GM18526 (cell line): ENCODE data around the gene DOK4.

Experiments
- POLR2A ChIP-seq: IDR thresholded peaks from 3 replicates; pipeline ENCODE4 v1.6.1; 2011; ENCODE audit not compliant: insufficient read length; ENCODE audit errors: extremely low read depth

Gene DOK4

DNA sequence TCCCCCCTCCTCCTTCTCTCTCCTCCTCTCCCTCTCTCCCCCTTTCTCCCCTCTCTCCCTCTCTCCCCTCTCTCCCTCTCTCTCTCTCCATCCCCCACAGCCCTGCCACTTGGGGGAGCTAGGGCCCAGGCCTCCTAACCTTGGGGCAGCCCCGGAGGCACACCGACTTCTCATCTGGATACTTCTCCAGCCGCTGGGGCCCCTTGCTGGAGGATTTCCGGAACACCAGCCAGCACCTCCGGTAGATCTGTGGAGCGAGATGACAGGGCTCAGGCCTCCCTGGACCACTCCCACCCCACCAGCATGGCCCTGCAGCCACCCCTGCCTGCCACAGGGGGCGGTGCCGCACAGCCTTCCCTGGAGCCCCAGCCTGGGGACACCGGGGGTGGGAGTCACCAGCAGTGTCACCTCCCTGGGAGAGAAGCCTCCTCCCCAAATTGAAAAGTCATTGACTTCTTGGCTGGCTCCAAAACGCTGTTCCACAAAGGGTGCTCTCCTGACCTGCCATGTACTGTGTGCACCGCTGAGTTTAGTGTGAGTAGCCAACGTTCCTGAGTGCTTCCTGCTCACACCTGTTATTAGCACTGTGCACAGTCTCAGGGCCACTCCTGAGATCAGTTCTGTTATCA lies 10.5 kb downstream of the DOK4 start:
- no peak for TF ChIP-seq POLR2A

- TF ChIP-seq POLR2A = no peak
Observed at GRCh38 chr16:57474671-57475661, 11.3 kb downstream of the DOK4 start.

GRCh38 chr16:57473906-57474305 lies 12.4 kb downstream of the DOK4 start:
- TF ChIP-seq POLR2A = no peak

GRCh38 chr16:57473176-57473840 lies 13.0 kb downstream of the DOK4 start:
- no peak for TF ChIP-seq POLR2A

DNA sequence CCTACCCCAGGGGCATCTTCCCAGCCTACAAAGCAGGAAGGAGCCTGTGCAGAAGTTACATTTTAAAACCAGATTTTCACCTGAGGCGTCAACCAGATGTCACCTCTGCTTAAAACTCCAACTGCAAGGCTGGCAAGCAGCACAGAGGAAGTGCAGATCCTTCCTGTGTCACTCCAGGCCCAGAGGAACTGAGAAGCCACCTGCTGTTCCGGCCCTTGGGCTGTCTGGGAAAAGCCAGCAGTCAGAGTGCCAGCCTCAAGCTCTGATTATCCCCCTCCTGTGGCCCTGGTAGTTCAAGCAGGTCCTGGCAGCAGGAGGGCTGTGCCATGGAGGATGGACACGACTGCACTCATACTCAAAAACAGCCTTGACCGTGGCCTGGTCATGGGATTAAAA lies 13.6 kb downstream of the DOK4 start:
- no peak for TF ChIP-seq POLR2A

DNA sequence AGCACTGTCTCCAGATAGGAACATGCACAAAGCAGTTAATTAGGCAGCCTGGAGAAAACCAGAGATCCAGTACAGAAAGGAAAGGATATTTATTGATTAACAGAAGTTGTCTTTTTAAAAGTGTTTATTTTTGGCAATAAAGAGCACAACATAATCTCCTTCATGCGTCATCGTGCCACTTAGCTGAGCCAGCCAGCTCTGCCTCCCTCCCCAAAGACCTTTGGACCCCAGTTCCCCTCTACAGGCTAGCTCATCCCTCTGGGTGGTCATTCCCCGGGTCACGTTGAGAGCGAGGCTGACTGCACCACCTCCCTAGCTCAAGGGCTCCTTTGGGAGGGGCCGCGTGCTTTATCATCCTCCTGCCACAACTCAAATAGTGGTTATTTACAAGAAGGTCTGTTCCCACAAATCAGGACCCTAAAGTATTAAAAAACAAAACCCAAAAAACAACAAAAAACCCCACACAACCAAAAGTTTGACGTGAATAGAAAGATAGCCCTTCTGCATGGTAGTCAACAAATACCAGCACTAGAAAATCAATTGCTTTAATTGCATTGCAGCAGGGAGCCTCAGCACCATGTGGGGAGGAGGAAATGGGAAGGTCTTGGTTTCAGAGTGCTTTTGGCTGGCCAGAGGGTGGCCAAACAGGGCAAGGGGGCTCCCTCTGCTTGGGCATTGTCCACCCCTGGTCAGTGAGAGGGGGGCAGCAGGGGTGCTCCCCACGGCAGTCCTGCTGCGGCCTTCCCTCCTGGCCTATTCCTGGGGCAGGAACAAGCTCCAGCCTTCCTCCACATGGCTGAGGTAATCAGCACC lies 14.2 kb downstream of the DOK4 start:
- TF ChIP-seq POLR2A = no peak

GRCh38 chr16:57471209-57471608 lies 15.1 kb downstream of the DOK4 start:
- no peak for TF ChIP-seq POLR2A

- no peak for TF ChIP-seq POLR2A
Observed at GRCh38 chr16:57470711-57471110, 15.6 kb downstream of the DOK4 start.

DNA sequence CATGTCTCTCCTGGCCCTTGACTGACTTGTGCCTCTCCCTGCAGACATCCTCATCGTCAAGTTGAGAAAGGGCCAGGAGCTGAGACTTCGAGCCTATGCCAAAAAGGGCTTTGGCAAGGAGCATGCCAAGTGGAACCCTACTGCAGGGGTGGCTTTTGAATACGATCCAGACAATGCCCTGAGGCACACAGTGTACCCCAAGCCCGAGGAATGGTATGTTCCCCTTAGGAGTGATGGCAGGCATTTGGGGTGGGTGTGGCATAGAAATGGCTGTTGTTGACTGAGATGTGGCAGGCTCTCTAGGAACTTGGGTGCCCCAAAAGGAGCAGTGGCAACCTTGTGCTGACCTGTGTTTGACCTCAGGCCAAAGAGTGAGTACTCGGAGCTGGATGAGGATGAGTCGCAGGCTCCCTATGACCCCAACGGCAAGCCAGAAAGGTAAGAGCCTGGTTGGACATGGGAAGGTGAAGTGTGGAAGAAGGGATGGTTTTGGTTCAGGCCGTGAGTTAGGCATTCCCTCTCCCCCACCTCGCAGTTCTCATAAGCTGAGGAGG lies 16.3 kb downstream of the DOK4 start:
- no peak for TF ChIP-seq POLR2A

DNA sequence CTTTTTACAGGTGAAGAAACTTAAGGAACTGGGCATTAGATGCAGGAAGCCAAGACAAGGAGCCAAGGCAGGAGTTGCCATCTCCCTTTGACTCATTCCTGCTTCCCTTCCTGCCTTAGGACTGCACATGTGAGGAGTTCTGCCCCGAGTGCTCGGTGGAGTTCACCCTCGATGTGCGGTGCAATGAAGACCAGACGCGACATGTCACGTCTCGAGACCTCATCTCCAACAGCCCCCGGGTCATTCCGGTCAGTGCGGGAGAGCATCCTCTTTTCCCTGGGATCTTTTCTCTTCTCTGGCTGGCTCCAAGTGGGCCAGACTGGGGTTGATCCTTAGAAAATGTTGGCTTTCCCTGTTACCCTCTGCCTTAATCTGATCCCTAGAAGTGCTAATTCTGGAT lies 17.2 kb downstream of the DOK4 start:
- TF ChIP-seq POLR2A = no peak

DNA sequence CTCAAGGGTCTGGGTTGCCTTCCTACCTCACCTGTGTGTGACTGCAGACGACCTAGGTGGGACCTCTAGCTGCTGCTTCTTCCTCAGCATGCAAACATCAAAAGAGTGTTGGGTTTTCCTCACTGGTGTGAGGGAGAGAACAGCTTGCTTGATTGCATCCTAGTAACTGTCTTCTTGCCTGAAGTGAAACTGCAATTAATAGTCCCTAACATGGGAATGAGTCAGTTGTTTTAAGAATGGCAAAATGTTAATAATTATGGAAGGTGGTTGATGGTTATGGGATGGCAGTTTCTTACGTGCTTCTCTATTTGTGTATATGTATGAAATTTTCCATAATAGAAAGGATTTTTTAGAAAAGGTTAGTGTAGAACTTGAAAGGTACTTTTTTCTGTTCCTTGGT lies 17.9 kb downstream of the DOK4 start:
- no peak for TF ChIP-seq POLR2A

DNA sequence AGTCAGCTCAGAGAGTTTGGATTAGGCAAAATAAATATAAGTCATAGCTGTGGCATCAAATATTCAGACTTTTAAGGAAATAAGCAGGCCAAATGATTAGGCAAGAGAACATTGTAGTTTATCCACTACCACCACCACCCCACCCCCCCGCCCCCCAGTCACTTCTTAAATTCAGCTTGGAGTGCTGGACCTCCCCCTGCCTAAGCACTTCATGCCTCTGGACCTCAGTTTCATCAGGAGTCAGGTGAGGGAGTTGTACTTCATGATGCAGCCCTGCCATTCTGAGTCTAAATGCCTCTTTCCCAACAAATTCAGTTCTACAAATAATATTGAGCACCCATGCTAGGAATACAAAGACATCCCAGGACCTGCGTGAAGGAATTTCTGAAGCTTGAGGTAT lies 21.8 kb downstream of the DOK4 start:
- no peak for TF ChIP-seq POLR2A

DNA sequence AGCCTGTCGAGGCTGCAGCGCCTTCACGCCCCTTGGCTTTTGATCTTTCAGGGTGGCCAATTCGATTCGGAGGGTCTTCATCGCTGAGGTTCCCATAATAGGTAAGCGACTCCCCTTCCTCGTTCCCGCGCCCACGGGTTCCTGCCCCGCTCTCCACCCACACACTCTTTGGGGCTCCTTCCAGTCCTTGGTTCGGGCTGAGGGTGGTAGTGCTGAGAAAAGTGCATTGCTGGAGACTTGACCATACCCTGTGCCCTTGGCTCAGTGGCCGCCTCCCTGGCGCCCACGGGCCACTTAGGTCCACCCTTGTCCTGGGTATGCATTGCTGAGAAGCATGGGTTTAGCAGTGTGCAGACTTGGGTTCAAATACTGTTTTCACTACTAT lies 23.3 kb downstream of the DOK4 start:
- no peak for TF ChIP-seq POLR2A

DNA sequence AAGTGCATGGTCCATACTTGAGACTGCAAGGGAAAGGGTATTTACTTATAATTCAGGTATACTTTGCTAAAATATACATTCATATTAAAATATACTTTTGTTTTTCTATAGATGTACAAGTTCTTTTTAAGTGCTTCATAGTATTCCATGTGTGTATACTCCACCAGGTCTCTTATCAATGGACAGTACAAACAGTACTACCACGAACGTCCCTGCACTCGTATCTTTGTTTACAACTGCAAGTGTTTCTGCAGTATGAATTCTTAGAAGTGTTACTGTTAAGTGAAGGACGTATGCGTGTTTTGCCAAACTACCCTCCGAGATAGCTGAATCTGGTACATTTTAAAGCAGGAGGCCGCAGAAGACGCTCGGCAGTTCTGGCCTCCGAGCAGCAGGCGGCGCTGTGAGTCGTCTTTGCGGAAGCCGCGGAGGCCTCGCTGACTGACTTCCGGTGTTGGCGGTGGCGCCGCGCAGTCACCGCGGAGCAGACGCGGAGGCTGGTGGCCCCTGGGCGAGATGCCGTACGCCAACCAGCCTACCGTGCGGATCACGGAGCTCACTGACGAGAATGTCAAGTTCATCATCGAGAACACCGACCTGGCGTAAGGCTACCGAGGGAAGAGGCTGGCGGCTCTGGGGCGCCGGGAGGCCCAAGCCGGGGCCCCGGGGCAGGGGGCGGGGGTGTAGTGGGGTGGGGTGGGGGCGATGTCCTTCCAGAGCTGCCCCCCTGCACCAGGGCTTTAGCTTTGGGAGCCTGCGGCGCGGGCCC lies 23.9 kb downstream of the DOK4 start, which contains the start of gene POLR2C:
TSS of gene POLR2C (plus strand) at position 471 of the 769 bp plus-strand sequence. CDS start at position 517, 46 bp downstream.
- peak; percentile 99 for TF ChIP-seq POLR2A
